Measurements from ENCODE around the gene PRKAR1A. TPM values are rescaled to one million over a fixed set of nuclear protein-coding genes. Genes with fewer than 3 reads are reported as not detected.
A peak's percentile ranks its signal among the peaks of the same experiment; 100 is the strongest.
"Not testable (repeated sequence)": the region's sequence is repeated elsewhere in the genome, so short reads cannot be mapped to it uniquely, and the experiment has no call there.

The PRKAR1A gene
- polyA plus RNA-seq, 4 donors: 340 to 398 (median 369) TPM

DNA sequence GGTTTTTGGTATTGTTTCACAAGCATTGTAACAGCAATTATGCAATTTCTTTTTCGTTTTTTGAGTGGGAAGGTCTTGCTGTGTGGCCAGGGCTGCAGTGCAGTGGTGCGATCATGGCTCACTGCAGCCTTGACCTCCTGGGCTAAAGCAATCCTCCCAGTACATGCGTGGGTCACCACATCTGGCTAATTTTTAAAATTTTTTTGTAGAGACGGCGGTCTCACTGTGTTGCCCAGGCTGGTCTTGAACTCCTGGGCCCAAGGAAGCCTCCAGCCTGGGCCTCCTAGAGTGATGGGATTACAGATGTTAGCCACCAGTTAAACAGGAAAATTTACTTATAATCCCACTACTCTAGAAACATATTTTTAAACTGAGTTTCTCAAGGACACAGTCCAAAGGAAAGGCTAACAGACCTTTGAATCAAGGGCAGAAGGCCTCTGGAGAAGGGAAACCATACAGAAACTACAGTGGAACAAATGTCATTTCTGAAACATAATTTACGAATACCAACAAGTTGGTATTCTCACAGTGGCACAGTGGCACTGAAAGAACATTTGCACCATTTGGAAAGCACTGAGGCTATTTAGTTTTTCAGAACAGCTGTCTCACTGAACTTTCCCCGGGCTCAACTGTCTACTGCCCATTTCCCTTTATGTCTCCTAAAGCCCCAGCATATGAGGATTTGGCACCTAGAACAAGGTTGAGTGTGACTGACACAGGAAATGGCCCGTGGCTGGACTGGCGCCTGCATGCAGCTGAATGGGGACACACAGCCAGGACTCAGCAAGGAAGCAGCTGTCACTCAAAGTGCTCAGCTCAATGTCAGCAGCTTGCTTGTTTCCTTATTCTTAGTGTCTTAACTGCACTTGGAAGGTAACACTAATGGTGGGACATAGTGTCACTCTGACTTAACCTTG lies 2.8 kb upstream of the PRKAR1A start:
- DNase-seq (ENCODE audit: low read depth in 4 of 4, low spot score in 2 of 4): peak in 2 of 4 donors; percentile 9 to 21

DNA sequence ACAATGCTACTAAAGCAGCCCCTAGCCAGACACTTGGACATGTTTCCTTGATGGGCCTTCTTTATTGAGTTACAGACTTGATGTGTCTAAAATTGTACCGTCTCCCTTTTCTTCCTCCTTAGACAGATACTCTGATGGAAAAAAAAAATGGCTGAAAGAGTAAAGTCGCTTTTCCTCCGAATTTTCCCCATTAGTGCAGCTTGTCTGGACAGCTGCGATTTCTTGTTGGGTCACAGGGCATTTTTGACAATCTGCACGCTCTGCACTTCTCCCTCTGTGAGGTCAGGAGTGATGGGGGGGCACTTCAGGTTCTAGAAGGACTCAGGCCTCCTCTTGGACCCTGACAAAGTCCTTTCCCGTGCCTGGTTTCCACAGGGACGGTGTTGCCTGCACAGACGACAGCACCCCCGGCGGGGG lies 968 bp upstream of the PRKAR1A start:
- DNase-seq (ENCODE audit: low read depth in 4 of 4, low spot score in 2 of 4): peak in 1 of 4 donors; percentile 77

DNA sequence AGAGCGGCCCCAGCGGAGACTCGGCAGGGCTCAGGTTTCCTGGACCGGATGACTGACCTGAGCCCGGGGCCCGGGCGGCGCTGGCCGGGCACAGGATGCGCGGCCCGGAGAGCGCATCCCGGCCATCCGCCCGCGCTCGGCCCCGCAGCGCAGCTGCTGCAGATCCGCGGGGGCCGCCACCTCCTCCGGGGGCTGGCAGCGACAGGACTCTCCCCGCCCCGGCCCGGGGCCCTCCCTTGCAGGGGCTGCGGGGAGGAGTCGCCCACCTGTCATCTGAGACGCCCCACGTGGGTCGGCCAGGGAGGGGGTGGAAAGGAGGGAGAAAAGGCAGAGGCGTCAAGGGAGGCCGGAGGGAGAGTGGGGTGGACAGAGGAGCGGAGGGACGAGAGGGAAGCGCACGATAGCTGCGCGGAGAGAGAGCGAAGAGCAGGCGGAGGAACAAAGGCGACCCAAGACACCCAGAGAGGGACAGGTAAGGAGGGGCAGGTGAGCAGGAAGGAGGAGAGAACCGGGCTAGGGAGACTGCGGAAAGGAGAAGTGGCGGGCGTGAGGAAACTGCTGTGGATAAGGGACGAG lies 471 bp upstream of the PRKAR1A start:
- DNase-seq (ENCODE audit: low read depth in 4 of 4, low spot score in 2 of 4): peak in 3 of 4 donors; percentile 84 to 94 (median 86)

DNA sequence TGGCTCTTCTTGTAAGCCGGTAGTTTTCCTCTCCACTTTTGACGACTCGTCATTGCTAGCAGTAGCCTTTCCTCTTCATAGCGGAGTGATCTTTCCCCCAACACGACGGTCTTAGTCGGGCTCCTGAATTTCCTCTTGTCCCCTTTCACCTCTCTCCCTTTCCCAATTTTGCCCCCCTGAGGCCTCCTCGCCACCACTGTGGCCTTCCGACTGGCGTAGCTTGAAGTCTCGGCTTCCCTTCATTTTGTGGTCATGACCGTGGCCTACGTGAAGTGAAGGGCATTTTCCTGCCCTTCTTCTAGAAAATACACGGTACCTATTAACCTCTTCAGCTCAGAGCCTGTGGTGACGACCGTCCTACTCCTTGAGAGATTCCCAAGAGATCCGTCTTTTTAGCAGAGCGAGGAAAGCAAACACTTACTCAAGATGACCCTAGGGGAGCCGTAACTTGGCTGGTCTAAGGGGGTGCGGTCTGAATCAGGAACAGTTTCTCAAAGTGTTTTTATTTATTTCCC lies 787 bp downstream of the PRKAR1A start:
- peak in 3 of 4 donors; percentile 23 to 52 (median 48) for DNase-seq (ENCODE audit: low read depth in 4 of 4, low spot score in 2 of 4)

DNA sequence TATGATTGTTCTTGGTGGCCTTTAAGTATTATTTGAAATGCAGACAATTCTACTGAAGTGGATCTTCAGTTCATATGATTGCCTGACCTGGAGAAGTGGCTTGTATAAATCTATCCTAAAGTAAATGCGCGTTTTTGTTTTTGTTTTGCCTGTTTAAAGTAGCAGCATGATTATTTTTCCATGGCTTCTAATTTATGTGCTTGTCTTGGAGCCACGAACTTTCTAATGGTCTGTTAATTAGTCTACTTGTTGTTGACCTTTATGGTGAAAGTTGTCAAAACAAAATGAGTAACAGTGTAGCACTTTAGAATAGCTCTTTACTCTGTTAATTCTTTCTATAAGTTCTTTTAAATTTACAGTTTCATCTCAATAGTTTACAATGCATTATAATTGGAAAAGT lies 1.7 kb downstream of the PRKAR1A start:
- peak in 1 of 4 donors; percentile 4 for DNase-seq (ENCODE audit: low read depth in 4 of 4, low spot score in 2 of 4)

DNA sequence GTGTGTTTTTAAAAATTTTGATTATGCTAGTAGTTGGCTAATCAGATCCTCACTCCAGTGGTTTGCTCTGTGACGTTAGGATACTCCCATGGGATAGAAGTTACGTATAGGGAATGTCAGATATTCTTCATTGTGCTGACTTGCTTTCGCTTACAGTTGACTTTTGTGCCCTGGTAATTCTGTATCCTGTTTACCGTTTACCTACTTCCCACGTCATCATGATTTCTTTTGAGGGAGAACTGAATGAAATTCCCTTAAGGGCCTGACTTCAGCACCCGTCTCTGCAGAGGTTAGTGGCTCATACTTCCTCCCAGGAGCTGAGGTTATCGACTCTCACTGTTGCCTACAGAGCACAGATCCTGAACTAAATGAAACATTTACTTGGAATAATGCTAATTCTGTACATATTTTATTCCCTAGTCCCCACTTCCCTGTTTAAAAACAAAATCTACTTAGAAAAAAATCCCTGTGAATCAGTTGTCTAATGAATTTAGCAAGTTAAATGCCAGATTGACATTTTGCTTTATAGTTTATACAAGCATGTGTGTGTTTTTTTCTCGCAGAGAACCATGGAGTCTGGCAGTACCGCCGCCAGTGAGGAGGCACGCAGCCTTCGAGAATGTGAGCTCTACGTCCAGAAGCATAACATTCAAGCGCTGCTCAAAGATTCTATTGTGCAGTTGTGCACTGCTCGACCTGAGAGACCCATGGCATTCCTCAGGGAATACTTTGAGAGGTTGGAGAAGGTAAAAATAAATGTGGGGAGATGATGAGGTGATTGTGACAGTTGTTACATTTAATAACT lies 2.8 kb downstream of the PRKAR1A start:
- DNase-seq (ENCODE audit: low read depth in 4 of 4, low spot score in 2 of 4): peak in 1 of 4 donors; percentile 21

DNA sequence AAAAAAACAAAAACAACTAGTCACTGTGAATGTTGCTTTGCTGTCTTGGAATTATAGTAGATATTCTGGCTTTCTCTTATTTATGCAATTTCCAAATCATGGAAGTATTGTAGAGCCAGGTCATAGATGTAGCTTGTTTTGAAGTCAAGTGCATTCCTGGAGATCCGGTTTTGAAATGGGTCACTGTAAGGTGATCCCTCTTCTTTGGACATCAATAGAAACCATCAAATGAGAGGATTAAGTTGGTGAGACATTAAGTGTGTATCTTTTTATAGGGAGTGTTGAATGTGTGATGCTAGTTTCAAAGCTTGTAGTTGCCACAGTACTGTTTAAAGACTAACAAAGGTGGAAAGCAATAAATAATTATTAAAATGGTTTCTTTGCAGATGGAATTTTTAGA lies 4.5 kb downstream of the PRKAR1A start:
- no peak for DNase-seq (ENCODE audit: low read depth in 4 of 4, low spot score in 2 of 4)

DNA sequence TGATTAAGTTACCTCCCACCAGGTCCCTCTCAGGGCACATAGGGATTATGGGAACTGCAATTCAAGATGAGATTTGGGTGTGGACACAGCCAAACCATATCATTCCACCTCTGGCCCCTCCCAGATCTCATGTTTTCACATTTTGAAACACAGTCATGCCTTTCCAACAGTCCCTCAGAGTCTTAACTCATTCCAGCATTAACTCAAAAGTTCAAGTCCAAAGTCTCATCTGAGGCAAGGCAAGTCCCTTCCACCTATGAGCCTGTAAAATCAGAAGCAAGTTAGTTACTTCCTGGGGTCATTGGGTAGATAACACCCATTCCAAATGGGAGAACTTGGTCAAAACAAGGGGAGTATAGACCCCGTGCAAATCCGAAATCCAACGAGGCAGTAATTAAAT lies 5.4 kb downstream of the PRKAR1A start:
- not testable (repeated sequence) for DNase-seq (ENCODE audit: low read depth in 4 of 4, low spot score in 2 of 4)

DNA sequence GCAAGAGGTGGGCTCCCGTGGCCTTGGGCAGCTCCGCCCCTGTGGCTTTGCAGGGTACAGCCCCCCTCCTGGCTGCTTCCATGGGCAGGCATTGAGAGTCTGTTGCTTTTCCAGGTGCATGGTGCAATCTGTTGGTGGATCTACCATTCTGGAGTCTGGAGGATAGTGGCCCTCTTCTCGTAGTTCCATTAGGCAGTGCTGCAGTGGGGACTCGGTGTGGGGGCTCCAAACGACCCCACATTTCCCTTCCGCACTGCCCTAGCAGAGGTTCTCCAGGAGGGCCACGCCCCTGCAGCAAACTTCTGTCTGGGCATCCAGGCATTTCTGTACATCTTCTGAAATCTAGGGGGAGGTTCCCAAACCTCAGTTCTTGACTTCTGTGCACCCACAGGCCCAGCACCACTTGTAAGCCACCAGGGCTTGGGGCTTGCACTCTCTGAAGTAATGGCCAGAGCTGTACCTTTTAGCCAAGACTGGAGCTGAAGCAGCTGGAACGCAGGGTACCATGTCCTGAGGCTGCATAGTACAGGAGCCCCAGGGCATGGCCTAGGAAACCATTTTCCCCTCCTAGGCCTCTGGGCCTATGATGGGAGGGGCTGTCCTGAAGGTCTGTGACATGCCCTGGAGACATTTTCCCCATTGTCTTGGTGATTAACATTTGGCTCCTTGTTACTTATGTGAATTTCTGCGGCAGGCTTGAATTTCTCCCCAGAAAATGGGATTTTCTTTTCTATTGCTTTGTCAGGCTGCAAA lies 6.0 kb downstream of the PRKAR1A start:
- DNase-seq (ENCODE audit: low read depth in 4 of 4, low spot score in 2 of 4): no peak

DNA sequence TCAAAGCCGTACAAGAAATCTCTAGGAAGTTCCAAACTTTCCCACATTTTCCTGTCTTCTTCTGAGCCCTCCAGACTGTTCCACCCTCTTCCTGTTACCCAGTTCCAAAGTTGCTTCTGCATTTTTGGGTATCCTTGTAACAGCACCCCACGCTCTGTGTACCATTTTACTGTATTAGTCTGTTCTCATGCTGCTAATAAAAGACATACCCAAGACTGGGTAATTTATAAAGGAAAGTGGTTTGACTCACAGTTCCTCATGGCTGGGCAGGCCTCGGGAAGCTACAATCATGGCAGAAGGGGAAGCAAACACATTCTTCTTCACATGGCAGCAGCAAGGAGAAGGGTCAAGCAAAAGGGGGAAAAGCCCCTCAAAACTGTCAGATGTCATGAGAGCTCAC lies 6.8 kb downstream of the PRKAR1A start:
- not testable (repeated sequence) for DNase-seq (ENCODE audit: low read depth in 4 of 4, low spot score in 2 of 4)

DNA sequence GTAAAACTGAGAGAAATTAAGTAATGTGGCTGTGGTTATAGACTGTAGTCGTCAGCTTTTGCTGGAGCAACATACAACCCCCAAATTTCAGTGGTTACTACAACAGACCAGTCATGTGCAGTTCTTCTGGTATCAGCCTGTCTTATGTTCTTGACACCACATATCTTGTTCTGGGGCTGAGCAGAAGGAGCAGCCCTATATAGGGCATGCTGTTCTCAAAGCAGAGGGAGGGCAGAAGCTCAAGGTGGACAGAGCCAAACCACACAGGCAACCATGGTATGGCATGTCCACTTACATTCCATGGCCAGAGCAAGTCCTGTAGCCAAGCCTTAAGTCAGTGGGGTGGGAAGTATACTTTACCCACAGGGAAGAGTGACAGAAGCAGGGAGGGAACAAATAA lies 7.7 kb downstream of the PRKAR1A start:
- DNase-seq (ENCODE audit: low read depth in 4 of 4, low spot score in 2 of 4): no peak

DNA sequence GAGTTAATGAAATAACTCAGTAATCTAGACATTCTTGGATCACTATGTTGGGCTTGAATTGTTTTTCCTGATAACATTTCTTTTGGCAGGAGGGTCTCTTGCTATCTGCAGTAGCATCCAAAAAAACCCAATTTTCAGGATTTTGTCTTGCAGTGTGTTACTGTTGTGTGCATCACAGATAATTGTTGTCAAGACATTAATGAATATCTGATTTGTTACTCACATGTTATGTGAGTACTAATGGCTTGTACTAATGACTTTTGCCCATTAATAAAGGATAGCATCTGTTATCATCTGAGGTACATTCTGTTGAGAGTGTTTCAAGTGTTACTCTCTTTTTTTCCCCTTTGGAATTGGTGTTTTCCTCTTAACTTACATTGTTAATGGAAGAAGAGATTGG lies 10.0 kb downstream of the PRKAR1A start:
- DNase-seq (ENCODE audit: low read depth in 4 of 4, low spot score in 2 of 4): no peak

DNA sequence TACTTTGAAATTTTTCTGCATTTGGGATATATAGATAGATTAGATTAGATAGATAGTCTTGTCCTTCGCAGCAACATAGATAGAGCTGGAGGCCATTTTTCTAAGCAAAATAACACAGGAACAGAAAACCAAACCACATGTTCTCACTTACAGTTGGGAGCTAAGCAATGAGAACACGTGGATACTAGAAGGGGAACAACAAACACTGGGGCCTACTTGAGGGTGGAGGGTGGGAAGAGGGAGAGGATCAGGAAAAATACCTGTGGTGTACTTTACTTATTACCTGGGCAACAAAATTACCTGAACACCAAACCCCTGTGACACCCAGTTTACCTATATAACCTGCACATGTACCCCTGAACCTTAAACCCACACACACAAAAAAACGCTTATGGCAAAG lies 14.3 kb downstream of the PRKAR1A start:
- no peak for DNase-seq (ENCODE audit: low read depth in 4 of 4, low spot score in 2 of 4)

DNA sequence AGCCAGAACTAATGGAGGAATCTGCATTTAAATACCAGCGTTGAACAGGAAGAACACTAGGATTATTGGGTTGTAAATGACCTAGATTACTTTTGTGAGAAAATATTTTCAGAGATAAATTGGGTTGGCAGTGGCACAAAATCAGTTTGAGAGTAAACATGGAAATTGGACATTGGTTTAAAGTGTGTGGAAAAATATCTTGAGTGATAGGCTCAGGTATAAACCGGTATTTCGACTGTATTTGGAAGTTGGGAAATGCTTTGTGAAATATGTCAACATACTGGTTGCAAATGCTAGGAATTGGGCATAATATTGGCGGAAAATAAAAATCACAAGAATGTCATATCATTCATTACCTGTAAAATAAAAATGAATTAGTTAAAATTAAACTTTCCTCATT lies 15.1 kb downstream of the PRKAR1A start:
- DNase-seq (ENCODE audit: low read depth in 4 of 4, low spot score in 2 of 4): no peak

DNA sequence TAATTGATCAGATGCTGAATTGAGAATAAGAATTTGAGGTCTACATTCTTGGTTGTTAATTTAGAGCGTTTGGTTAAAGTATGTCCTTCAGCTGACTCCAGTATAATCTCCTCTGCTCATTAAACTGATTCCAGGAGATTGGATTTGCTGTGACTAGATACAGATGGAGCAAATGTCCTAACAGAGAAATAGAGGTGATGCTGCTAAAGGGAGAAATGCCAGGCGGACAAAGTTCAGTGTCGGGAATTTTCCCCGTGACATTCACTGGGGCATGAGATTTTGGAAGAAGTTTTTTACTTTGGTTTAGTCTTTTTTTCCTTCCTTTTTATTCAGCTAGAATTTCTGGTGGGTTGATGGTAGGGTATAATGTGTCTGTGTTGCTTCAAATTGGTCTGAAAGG lies 19.0 kb downstream of the PRKAR1A start:
- DNase-seq (ENCODE audit: low read depth in 4 of 4, low spot score in 2 of 4): no peak

DNA sequence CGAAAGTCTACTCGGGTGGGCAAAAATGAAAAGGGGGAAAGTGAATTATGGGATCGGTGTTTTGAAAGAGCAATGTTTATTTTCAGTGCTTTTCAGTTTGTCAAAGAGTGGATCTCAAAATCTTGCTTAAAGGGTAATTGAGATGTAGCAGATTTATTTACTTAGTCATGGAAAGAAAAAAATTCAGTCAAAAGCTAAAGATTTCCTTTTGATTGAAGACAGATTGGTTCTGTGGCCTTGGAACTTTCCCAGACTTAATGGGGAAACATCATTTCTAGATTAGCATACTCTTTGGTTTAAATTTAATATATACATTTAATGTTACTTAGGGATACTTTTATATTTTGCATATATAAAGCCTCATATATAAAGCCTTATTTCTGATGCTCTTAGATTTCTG lies 20.6 kb downstream of the PRKAR1A start:
- DNase-seq (ENCODE audit: low read depth in 4 of 4, low spot score in 2 of 4): no peak

DNA sequence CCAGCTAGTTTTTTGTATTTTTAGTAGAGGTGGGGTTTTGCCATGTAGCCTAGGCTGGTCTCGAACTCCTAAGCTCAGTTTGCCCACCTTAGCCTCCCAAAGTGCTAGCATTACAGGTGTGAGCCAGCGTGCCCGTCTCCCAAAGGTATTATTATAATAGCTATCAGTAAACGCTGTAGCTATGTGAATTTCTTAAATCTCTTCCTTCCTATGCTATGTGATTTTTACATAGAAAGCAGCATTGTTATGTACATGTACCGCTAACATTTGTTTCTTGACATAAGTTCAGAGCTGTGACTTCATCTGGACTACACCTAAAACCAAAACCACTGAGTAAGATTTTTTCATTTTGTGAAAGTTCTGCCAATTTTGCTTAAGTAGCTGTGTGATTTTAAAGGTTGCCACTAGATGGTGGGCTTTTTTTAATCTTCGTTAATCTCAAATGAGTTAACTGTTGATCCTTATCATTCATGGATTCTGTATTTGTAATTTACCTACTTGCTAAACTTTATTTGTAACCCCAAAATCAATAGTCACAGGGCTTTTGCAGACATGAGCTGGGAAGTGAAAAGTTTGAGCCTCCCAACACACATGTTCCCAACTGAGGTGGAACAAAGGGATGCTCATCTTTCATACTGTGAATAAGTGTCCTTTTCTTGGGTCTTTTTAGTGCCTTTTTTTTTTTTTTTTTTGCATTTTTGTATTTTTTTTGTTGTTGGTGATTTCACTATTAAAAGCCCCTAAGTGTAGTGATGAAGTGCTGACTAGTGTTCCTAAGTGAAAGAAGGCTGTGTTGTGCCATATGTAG lies 21.9 kb downstream of the PRKAR1A start:
- peak in 1 of 4 donors; percentile 16 for DNase-seq (ENCODE audit: low read depth in 4 of 4, low spot score in 2 of 4)

DNA sequence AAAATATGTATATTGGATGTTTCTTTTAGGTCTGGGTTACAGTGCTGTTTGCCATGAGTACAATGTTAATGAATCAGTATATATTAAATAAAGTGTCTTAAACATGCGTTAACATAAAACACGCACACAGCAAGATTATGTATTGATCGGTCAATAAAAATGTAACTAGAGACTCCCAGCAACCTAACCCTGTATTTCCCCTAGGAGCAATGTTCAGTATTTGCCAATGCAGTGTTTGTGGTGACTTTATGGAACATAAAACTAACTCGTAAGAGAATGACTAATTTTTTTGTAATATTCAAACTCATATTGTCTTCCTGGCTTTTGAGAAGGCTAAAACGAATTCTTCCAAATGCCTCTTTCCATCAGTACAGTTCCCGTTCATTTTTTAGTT lies 22.5 kb downstream of the PRKAR1A start:
- DNase-seq (ENCODE audit: low read depth in 4 of 4, low spot score in 2 of 4): no peak

DNA sequence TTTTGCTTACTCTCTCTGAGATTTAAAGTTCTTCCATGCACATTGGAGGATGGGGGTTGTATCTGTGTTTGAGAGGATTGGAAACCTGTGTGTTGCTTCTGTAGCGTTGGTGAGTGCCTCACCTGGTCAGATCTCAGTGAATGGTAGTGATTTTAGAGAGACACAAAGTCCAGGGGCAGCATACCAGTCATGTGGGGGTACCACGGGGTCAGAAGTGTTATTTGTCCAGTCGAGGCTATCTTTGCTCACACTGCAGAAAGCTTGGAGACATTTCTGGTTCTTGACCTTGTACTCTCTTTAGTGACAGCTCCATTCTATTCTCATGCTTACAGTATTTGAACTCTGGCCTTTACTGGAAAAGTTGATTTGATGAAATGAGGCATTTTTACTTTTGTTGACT lies 23.7 kb downstream of the PRKAR1A start:
- DNase-seq (ENCODE audit: low read depth in 4 of 4, low spot score in 2 of 4): no peak
